Tibial nerve (tissue), 4 donors: ENCODE results near the gene SLC43A3. TPM values are rescaled to one million over a fixed set of nuclear protein-coding genes. Genes with fewer than 3 reads are reported as not detected.
"Not testable (repeated sequence)": the region's sequence is repeated elsewhere in the genome, so short reads cannot be mapped to it uniquely, and the experiment has no call there.

ENCODE experiments used
- DNase-seq, 2 donors: peaks; one replicate each; pipeline ENCODE4 v3.0.0-alpha.2; 2019; ENCODE audit warnings: low spot score in 2 of 2
- H3K27ac ChIP-seq, 4 donors: fragments of 200-600 bp; sonication (generic) in 3 of 4; one replicate each; pipeline ENCODE4 v1.5.1; 2017 to 2019; ENCODE audit warnings: mild to moderate bottlenecking in 1 of 4
- H3K27me3 ChIP-seq, 2 donors: fragments of 200-600 bp; sonication (generic) in 1 of 2; one replicate each; pipeline versions ENCODE4 v1.5.1 to v1.6.0; 2017 to 2019
- H3K36me3 ChIP-seq, 3 donors: fragments of 200-600 bp; sonication (generic); one replicate each; pipeline ENCODE4 v1.5.1; 2018 to 2019
- H3K4me1 ChIP-seq, 4 donors: fragments of 200-600 bp; sonication (generic) in 3 of 4; one replicate each; pipeline ENCODE4 v1.5.1; 2017 to 2019
- H3K4me3 ChIP-seq, 4 donors: fragments of 200-600 bp; sonication (generic) in 3 of 4; one replicate each; pipeline ENCODE4 v1.5.1; 2017 to 2019; ENCODE audit warnings: mild to moderate bottlenecking in 1 of 4, moderate library complexity in 1 of 4
- H3K9me3 ChIP-seq, 4 donors: fragments of 200-600 bp; sonication (generic) in 3 of 4; one replicate each; pipeline ENCODE4 v1.5.1; 2017 to 2019
- EP300 ChIP-seq, 2 donors: sonication (generic); formaldehyde crosslinking; IDR thresholded peaks; one replicate each; pipeline ENCODE4 v1.6.1; 2017; ENCODE audit warnings: antibody characterized with exemption in 2 of 2, mild to moderate bottlenecking in 1 of 2
- POLR2A ChIP-seq, 2 donors: fragments of 450-650 bp; IDR thresholded peaks; one replicate each; pipeline ENCODE4 v1.6.1; 2017; ENCODE audit warnings: antibody characterized with exemption in 2 of 2, mild to moderate bottlenecking in 2 of 2, moderate library complexity in 2 of 2
- WGBS, 2 donors: methylation state at CpG; one replicate each; pipeline ENCODE4 v1.1.5; 2018; 5-methylcytosine and 5-hydroxymethylcytosine counted together
- total RNA-seq, 4 donors: library from RNA; depleted of rRNA; stranded (reverse); fragments of >200 nt; gene quantifications; one replicate each; pipeline ENCODE4 v1.1.0, GENCODE V29; 2016
- TF ChIP-seq, protein P1 (sequence below), 5 experiments: fragments of 200-600 bp in 3 of 5; fragments of 450-650 bp in 2 of 5; sonication (generic) in 3 of 5; IDR thresholded peaks; one replicate each; pipeline ENCODE4 v1.5.1; 2016 to 2019; ENCODE audit warnings: antibody characterized with exemption in 5 of 5, mild to moderate bottlenecking in 3 of 5, moderate library complexity in 2 of 5

Gene SLC43A3
- total RNA-seq, 4 donors from 2014 or later: 42.2 to 110 (median 94.7) TPM

- DNase-seq: no peak
- no peak overlapping the region for H3K4me3 ChIP-seq
- 52 to 78% methylated on average over 18 to 19 of the region's 19 CpGs for WGBS, 2 donors
- TF ChIP-seq POLR2A (IDR thresholded peaks at IDR 0.05): no peak
- TF ChIP-seq EP300 (IDR thresholded peaks at IDR 0.05): no peak
- TF ChIP-seq, protein P1, sequence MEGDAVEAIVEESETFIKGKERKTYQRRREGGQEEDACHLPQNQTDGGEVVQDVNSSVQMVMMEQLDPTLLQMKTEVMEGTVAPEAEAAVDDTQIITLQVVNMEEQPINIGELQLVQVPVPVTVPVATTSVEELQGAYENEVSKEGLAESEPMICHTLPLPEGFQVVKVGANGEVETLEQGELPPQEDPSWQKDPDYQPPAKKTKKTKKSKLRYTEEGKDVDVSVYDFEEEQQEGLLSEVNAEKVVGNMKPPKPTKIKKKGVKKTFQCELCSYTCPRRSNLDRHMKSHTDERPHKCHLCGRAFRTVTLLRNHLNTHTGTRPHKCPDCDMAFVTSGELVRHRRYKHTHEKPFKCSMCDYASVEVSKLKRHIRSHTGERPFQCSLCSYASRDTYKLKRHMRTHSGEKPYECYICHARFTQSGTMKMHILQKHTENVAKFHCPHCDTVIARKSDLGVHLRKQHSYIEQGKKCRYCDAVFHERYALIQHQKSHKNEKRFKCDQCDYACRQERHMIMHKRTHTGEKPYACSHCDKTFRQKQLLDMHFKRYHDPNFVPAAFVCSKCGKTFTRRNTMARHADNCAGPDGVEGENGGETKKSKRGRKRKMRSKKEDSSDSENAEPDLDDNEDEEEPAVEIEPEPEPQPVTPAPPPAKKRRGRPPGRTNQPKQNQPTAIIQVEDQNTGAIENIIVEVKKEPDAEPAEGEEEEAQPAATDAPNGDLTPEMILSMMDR (IDR thresholded peaks at IDR 0.05): no peak
- no peaks in the 10 kb centered on the region for H3K36me3 ChIP-seq
- no peak overlapping the region for H3K27ac ChIP-seq
- H3K27me3 ChIP-seq: no peaks in the 10 kb centered on the region
- H3K9me3 ChIP-seq: peaks cover 0 to under 1% (median 0%) of the 10 kb centered on the region in 4 donors
- H3K4me1 ChIP-seq: no peaks in the 10 kb centered on the region
These were observed 58.6 kb downstream of the SLC43A3 start for GRCh38 chr11:57368106-57368844.

GRCh38 chr11:57364851-57365660 lies 61.9 kb downstream of the SLC43A3 start:
- 74% methylated on average over 9 of the region's 9 CpGs for WGBS, 2 donors
- Histone ChIP-seq H3K4me1 (no peaks in the 10 kb centered on the region), H3K27ac (no peak overlapping the region), H3K9me3 (no peaks in the 10 kb centered on the region), H3K4me3 (no peak overlapping the region), H3K27me3 (no peaks in the 10 kb centered on the region), H3K36me3 (no peaks in the 10 kb centered on the region)
- no peak for DNase-seq
- TF ChIP-seq EP300 (IDR thresholded peaks at IDR 0.05): no peak
- TF ChIP-seq POLR2A (IDR thresholded peaks at IDR 0.05): no peak
- TF ChIP-seq, protein P1 (IDR thresholded peaks at IDR 0.05): no peak

DNA sequence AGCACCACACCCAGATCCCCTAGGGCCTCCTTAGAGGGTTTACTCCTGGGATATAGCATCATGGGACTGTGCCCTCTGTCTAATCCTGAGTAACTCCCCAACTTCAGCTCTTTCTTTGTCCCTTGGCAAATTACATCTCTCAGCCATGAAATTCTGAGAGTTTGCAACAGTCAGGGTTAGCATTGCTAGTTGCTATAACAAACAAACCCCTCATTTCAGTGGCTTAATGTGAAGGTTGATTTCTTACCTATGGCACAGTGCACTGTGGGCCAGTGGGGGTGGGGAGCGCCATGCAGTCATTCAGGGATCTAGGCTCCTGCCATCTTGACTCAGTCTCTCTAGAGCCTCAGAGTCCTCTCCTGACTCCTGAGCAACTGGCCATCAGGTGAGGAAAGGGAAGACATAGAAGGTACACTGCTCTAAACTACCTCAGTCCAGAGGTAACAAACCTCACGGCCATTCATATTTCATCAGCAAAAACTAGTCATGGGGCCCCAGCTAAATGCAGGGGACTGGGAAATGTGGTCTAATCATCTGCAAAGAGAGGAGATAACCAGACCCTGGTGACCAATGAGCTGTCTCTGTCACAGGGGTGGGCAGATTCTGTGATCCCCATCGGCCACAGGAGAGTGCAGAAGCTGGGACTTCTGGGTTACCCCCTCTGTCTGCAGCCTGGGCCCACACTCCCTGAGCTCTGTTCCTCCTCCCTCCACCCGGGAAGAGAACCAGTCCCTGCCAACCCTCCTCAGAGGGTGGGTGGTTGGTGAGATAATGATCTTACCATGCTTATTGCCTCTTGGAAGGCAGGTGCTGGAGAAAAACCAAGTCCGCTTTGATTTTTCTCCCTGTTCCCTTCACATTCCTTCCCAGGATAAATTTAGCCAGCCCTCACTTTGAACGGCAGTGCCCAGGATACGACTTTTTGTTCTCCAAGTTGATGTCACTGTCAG lies 63.5 kb downstream of the SLC43A3 start:
- WGBS, 2 donors: 56 to 60% methylated on average over 7 of the region's 7 CpGs
- no peaks in the 10 kb centered on the region for H3K4me1 ChIP-seq
- TF ChIP-seq POLR2A (IDR thresholded peaks at IDR 0.05) (no peak), EP300 (IDR thresholded peaks at IDR 0.05) (no peak)
- TF ChIP-seq, protein P1 (IDR thresholded peaks at IDR 0.05): no peak
- H3K27me3 ChIP-seq: no peaks in the 10 kb centered on the region
- DNase-seq: no peak
- H3K4me3 ChIP-seq: no peak overlapping the region
- H3K9me3 ChIP-seq: no peaks in the 10 kb centered on the region
- H3K36me3 ChIP-seq: no peaks in the 10 kb centered on the region
- no peak overlapping the region for H3K27ac ChIP-seq

DNA sequence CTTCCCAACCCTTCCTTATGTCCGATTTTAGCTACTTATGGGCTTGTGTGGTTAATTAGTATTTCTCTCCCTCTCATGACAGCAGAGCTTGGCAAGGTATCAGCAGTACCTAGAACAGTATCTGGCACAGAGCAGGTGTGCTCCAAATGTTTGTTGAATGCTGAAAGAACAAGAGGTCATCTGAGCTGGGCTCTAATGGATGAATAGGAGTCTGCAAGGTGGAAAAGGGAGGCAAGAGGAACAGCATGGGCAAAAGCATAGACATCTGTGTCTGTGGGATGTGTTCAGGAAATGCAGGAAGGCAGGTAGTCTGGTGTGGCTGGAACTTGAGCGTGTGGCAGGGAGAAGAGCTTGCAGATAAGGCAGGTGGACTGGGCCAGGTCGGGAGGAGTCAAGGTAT lies 65.0 kb downstream of the SLC43A3 start:
- no peak for DNase-seq
- WGBS, 2 donors: 87 to 89% methylated on average over 3 of the region's 3 CpGs

DNA sequence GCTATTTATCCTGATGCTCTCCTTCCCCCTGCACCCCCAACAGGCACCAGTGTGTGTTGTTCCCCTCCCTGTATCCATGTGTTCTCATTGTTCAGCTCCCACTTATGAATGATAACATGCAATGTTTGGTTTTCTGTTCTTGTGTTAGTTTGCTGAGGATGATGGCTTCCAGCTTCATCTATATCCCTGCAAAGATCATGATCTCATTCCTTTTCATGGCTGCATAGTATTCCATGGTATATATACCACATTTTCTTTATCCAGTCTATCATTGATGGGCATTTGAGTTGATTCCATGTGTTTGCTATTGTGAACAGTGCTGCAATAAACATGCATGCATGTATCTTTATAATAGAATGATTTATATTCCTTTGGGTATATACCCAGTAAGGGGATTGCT lies 65.5 kb downstream of the SLC43A3 start:
- not testable (repeated sequence) for DNase-seq, H3K9me3 ChIP-seq, H3K27ac ChIP-seq, H3K27me3 ChIP-seq, H3K36me3 ChIP-seq, H3K4me3 ChIP-seq
- peaks cover 0 to 12% (median 0%) of the 10 kb centered on the region in 4 donors for H3K4me1 ChIP-seq

More for the DNA sequence above, 65.0 kb downstream of the SLC43A3 start:
- no peak for TF ChIP-seq POLR2A (IDR thresholded peaks at IDR 0.05)
- TF ChIP-seq EP300 (IDR thresholded peaks at IDR 0.05): no peak
- TF ChIP-seq, protein P1 (IDR thresholded peaks at IDR 0.05): no peak
- Histone ChIP-seq H3K27me3 (no peaks in the 10 kb centered on the region), H3K27ac (no peak overlapping the region), H3K9me3 (no peaks in the 10 kb centered on the region), H3K36me3 (no peaks in the 10 kb centered on the region), H3K4me1 (peaks cover 0 to 12% (median 0%) of the 10 kb centered on the region in 4 donors), H3K4me3 (no peak overlapping the region)
